IPS-11a (cell line): ENCODE results near the gene ASTN2.
"Not testable (repeated sequence)": the region's sequence is repeated elsewhere in the genome, so short reads cannot be mapped to it uniquely, and the experiment has no call there.

ENCODE experiments used
- H3K4me3 ChIP-seq: one replicate; pipeline ENCODE4 v1.5.1; 2013; ENCODE audit warnings: low read depth, low read length, control low read depth

The ASTN2 gene

GRCh38 chr9:117081641-117082317, 333.1 kb downstream of the ASTN2 start:
- H3K4me3 ChIP-seq = no peak overlapping the region

- no peak overlapping the region for H3K4me3 ChIP-seq
Measured at GRCh38 chr9:117080765-117081390, 334.0 kb downstream of the ASTN2 start.

DNA sequence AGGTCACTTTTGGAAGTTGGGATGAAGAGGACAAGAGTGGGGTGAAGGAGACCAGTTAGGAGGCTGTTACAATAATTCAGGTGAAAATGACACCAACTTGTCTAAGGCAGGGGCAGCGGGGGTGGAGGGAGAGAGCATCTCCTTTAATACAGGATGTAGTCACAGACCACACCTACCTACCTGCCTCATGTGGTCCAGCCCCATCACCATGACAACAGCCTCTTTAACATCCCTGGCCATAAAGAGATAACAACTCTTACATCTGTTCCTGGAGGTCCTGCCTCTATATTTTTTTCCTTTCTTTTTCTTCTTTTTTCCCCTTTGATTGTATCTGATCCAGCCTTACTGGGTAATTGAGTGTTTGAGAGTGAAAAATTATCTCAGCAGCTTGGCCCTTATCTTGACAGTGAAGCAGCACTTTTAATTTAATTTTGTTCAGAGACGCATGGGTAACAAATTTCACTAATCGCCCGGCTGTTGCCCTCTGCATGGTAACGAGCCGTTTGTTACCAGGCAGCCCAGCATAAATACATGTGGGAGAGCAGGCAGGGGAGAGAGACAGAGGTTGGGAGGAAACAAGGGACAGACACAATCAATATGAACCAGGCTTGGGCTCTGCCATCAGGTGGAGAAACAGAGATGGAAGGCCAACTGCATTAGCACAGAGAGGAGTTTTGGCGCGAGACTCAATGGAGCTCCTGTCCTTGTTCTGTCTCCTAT, 338.1 kb downstream of the ASTN2 start:
- no peak overlapping the region for H3K4me3 ChIP-seq

GRCh38 chr9:117075636-117076035, 339.2 kb downstream of the ASTN2 start:
- H3K4me3 ChIP-seq = no peak overlapping the region

DNA sequence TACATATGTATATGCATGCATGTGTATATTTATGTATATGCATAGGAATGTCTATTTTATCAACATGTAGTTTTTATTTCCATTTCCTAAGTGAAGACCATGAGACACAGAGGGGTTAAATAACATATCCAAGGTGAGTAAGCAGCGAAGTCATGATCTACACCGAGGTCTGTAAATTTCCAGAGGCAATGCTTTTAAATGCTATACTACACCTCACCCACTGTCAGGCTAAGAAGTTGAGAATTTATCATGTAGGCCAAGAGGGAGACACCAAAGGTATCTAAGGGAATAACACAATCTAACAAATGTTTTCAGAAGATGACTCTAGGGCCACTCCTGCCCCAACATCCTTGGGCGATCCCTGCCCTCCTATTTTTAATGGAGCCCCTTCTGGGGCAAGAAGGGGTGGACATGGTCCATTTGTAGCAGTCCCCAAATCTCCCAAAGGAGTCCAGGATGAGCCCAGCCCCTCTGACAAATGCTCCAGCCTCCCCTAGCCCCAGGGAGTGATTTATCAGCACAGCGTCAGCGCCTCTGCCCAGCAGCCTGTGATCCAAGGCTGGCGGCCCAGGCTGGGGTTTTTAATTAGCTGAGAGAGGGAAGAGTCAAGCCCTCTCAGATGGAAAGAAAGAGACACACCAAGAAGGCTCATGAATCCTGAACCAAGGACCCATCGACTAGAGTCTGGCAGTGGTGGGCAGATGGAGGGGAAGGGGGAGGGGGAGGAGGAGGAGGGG, 339.9 kb downstream of the ASTN2 start:
- H3K4me3 ChIP-seq = no peak overlapping the region

- no peak overlapping the region for H3K4me3 ChIP-seq
Measured at GRCh38 chr9:117074342-117074662, 340.6 kb downstream of the ASTN2 start.

DNA sequence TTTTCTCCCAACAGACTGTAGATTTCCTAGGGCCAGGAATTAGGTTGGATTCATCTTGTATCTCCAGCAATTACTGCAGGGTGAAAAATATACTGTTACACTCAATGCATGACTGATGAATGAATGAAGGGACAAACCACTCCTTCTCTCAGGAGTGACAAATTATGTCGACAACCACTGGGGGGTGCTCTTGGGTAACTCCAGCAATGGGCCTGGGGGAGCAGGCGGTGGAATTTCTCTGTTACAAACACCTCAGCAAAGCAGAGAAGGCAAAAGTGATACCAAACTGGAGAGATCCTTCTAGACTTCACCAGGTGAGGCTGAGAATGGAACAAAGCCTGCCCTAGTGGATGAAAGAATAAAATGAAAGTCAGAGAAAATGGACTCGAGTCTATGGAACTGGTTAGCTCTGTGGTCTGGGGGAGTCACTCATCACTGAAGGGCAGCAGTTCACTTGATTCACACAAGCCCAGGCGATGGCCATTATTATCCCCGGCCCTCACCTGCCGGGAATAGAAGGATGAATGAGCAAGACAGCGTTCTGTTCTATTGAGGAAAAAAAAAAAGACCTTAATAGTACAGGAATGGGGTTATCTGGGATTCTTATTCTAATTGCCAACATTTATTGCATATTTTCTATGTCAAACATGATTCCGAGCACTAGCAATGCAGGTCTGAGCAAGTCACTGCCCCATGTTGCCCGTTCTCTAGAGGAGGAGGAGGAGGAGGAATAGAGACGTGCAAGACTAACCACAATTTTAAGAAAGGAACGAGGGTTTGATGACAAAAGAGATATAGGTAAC, 341.1 kb downstream of the ASTN2 start:
- H3K4me3 ChIP-seq = no peak overlapping the region

DNA sequence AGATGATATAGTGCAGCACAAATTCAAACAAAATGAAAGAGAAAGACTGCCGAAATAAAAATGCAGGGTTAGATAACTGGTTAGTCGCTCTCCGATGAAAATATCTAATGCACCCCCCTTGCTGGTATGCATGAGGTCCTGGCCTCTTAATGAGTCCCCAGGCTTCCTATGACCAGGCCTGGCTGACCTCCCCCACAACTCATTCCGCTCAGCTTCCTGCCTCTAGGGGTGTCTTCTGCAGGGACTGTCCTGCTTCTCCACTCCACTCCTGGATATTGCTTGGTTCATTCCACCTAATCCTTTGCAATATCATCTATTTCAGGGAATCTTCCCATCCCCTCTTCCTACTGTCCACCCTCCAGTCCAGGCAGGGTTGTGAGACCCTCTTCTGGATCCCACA, 341.8 kb downstream of the ASTN2 start:
- no peak overlapping the region for H3K4me3 ChIP-seq

- H3K4me3 ChIP-seq = no peak overlapping the region
Measured at GRCh38 chr9:117072216-117072615, 342.6 kb downstream of the ASTN2 start.

DNA sequence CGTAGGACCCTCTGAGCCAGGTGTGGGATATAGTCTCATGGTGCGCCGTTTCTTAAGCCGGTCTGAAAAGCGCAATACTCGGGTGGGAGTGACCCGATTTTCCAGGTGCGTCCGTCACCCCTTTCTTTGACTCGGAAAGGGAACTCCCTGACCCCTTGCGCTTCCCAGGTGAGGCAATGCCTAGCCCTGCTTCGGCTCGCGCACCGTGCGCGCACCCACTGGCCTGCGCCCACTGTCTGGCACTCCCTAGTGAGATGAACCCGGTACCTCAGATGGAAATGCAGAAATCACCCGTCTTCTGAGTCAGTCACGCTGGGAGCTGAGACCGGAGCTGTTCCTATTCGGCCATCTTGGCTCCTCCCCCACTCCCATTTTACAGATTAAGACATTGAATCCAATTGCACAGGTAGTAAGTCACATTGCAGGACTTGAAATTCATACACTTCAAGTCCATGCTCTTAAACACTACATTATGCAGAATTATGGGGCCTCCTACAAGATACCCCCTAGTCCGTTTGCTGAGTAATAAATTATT, 343.1 kb downstream of the ASTN2 start:
- H3K4me3 ChIP-seq = not testable (repeated sequence)

DNA sequence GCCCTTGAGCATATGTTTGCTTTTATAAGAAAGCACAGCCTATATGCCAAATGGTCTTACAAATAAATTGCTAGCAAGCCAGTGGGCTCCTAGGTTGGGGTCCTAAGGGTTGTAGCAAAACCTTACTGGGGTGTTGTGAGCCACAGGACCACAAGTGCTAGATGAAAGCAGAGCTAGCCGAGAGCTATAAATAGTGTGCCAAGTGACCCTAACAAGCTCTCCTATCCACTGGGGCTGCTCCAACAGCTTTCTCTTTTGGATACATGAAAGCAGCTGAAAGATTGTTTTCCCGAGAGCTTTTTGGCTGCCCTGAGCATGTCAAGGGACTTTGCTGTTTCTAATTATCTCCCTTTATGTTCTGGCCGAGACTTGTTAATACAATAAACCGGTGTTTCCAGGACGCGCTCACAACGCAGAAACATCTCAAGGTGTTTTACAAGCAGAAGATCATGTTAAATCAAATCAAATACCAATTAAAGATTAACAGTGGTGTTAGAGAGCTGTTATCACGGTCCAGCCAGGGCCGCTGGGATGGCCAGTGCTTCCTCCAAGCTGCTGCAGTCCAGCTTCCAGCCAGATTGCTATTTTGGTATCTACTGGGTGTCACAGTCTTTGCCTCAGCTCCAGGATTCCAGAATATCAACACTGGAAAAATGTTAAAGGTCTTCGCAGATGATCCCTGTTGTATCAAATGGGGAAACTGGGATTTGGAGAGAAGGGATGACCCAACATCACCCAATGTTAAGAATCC, 351.0 kb downstream of the ASTN2 start:
- no peak overlapping the region for H3K4me3 ChIP-seq

DNA sequence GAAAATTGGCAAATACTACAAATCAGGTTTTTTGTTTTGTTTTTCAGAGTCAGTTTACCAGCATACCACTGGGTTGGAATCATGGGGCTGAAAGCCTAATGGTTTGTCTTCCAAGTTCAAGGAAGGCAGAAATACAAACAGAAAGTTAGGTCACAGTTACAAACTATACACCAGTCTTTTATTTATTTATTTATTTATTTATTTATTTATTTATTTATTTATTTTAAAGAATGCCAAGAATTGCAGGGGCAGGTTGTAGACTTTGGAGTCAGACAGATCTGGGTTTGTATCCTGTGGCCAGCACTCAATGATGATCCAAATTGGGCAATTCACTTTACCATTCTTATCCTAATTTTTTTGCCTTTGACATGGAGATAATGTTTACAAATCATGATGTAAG, 353.9 kb downstream of the ASTN2 start:
- no peak overlapping the region for H3K4me3 ChIP-seq

DNA sequence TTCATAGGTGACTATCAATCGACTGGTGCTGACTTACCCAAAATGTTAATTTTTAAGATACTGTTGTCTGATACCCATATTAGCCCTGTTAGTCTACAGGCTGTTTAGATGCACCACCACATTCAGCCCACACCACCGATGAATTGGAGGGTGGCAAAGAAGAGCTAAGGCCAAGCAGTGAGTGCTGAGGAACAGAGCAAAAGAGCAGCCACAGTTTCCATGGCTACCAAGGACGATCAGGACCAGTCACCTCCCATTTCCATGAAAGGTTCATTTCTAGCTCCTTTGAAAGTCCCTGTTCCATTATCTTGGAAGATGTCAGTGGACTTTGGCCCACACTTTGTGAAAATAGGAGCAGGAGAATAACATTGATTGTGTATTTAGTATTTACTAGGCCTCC, 364.9 kb downstream of the ASTN2 start:
- no peak overlapping the region for H3K4me3 ChIP-seq

DNA sequence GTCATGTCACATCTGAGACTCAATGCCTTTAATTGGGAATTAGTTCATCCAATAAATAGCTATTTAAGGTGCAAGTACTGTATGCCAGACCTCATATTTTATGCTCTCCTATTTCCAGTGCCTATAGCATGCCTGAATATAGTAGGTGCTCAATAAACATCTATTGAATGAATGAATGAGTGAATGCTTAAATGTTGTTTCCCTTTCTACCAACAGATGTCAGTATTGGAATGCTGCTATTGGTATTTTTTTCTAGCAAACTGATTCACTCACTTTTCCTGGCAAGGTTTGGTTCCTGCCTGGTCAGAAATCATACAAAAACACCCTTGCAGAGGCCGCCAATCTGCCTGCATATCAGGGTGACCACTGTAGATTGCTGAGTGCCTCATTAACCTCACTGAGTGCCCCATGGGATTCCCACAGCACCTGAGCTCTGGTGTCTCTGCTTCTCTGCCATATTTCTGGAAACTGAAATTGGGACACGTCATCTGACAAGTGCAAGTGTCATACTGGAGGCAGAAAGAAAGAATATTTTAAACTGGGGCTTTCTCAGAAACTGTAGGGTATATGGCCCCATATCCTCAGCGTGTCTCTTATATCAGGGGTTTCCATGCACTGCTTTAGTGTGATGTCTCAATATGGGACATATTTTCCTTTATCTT, 368.1 kb downstream of the ASTN2 start:
- H3K4me3 ChIP-seq = no peak overlapping the region

GRCh38 chr9:117044241-117044640, 370.6 kb downstream of the ASTN2 start:
- H3K4me3 ChIP-seq = no peak overlapping the region

- H3K4me3 ChIP-seq = no peak overlapping the region
Measured at GRCh38 chr9:117043159-117043558, 371.7 kb downstream of the ASTN2 start.

DNA sequence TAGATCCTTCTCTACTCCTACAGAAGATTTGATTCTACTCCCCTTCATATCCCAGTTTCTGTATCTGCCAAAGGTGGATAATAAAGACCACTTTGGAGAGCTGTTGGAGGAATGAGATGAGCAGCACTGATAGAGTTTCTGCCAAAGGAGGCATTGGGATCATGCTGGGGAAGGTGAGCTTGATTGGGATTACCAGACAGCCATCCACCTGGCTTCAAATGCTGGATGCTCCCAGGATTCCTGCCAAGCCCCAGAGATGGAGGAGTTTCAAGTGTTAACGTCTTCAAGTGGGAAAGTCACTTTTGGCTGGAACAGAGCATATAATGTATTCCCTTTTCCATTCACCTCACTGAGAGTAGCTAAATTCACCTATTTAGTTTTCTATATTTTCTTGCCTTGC, 379.3 kb downstream of the ASTN2 start:
- H3K4me3 ChIP-seq = no peak overlapping the region

- H3K4me3 ChIP-seq = no peak overlapping the region
Measured at GRCh38 chr9:117034866-117035265, 380.0 kb downstream of the ASTN2 start.

- no peak overlapping the region for H3K4me3 ChIP-seq
Measured at GRCh38 chr9:117030254-117030768, 384.5 kb downstream of the ASTN2 start.
